HL-60/S4 treated with retinoic acid at 250 ng/mL for 4 days and 3 days (cell line): ENCODE measurements around the gene YAP1.
"Not testable (repeated sequence)": the region's sequence is repeated elsewhere in the genome, so short reads cannot be mapped to it uniquely, and the experiment has no call there.

Experiments
- in situ Hi-C: fragments of 300-500 bp; cut with MboI; formaldehyde crosslinking; loops from 2 replicates; pipeline ENCODE4 v1.7.0; 2022; ENCODE audit warnings: low sequenced_read_pairs

YAP1 gene

DNA sequence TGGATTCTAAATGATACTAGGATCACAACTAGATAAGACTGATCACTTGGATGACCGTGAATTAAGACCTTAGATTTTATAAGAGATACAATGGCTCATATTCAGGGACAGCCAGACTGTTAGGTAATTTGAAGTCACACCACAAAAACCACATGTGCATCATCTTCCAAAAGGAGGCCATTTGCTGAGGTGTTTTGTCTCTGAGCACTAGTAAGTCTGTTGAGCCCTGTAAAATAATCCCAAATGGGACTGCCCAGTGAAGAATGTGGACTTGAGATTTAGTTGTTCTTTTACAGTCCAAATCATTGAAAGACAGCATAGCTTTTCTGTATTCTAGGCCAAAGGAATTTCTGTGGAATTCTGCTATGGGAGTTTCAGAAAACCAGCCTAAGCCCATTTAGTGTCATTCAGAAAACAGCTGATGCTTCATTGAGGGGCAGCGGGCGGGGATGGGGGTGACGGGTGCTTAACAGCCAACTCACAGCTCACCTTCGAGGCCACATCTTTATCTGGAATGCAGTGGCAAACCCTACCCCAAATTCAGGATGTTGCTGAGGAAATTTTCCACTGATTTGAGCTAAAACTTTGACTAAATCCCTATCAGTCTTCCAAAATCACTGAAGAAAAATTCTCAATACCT, 127.0 kb downstream of the YAP1 start:
- in situ Hi-C loops, result no loop called here

DNA sequence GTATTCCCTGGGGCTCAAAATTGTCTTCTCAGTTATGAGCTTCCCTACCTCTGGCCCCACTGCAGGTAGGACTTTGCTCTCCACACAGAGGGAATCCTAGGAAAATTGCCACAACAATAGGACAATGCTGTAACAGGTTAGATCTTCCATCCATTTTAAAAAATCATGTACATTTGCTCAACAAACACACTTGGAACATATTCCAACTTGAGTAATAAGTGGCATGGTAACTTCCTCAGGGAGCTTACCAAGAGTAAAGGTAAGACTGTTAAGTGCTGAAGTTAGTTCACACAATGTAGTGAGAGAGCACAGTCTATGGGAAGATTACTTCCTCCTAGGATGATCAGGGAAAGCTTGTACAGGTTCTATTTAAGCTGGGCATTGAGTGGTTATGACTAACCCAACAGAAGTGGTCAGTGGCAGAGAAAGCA, 128.2 kb downstream of the YAP1 start:
- in situ Hi-C loops, result no loop called here

DNA sequence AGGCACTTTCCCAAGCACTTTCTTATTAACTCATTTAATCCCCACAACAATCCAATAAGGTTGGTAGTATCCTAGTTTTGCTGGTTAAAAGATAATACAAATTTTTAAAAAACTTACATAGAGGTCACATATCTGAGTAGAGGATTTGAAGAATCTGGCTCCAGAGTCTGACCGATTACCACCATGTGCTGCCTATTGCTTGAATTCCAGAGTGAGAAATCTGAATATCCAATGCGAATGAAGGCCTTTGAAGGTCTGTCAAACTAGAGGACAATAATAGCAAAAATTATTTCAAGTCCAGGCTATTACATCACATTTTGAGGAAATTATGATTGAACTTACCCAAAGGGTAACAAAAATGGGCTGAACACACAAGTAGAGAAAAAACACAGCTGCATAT, 129.2 kb downstream of the YAP1 start:
- in situ Hi-C loops, result no loop called here

DNA sequence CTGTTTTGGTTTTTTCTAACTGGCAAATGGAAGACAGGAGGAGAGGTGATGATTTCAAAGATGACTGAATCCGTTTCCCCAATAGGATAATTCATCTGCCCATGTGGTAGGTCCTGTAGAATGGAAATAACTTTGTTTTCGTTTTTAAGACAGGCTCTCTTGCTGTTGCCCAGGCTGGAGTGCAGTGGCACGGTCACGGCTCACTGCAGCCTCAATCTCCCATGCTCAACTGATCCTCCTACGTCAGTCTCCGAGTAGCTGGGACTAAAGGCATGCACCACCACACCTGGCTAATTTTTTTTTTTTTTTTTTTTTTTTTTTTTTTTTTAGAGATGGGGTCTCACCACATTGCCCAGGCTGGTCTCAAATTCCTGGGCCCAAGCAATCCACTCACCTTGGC, 129.7 kb downstream of the YAP1 start:
- in situ Hi-C loops, result no loop called here

DNA sequence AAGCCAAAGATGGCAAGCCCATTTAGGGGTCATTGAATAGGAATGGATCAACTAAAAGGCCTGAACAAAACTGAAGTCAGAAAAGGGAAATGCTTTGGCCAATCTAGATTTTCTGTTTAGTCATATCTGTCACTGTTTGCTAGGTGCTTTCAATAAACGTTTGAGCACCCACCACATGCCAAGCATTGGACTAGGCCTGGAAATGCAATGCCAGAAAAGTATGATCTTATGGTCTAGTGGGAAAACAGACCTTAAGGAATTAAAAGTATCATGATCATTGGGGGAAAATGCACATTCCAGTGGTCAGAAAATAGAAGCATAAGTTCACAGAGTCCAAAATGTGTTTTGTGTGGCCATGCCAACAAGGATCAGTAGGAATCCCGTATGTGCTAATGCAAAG, 130.3 kb downstream of the YAP1 start:
- in situ Hi-C loops, result no loop called here

DNA sequence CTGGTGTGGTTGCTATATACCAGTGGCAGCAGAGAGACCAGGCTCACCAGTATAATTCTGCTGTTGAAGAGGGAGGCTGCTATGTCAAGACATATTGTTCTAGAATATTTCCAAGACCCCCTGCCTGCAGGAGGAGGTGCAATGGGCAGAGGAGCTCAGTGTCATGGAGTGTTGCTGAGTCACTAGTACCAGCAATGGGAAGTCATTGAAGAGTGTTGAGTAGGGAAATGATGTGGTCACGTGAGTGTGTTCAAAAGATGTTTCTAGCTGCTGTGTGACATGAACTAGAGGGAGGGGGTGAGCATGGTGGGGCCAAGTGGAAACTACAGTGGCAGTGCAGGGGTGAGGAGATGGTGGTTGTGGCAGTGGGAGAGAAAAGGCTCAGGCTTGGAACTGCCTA, 130.8 kb downstream of the YAP1 start:
- in situ Hi-C loops, result no loop called here

DNA sequence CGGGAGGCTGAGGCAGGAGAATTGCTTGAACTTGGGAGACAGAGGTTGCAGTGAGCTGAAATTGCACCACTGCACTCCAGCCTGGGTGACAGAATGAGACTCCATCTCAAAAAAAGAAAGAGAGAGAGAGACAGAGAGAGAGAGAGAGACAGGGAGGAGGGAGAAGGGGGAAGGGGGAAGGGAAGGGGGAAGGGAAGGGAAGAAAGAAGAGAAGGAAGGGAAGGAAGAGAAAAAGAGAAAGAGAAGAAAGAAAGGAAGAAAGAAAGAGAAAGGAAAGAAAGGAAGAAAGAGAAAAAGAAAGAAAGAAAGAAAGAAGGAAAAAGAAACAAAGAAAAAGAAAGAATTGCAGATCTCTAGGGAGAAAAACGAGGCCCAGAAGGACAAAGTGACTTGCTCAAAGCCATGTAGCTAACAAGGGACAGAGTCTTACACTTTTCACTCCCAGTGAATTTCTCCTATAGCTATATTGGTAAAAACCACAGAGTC, 133.2 kb downstream of the YAP1 start:
- in situ Hi-C loops, result no loop called here

DNA sequence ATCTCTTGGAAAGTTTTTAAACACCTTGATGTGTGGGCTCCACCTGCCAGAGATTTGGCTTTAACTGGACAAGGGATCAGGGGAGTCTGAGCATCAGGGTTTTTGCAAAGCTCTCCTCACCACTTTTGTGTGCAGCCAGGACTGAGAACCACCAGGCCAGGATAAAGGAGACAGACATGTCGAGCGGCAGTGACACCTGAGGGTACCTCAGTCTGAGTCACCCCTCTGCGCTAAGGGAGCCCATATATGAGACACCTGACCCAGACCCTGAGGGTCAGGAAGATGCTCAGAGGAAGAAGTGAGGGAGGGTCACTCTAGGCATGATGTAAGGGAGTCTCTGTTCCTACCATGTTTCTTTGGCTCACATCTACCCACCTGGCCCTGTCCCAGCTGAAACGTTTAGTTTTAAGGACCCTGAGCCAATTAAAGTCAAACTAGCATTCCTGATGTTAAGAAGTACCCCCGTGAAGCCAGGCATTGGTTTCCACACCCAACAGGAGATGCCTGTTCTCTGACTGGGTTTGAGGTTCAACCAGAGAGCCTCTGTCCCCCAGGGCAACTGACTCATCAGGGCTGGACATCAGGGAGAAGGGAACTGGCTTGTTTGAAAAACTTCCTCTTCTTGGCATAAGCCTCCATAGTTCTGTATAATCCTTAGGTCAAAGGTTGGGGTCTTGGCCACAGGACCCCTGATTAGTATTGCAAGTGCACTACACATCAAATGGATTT, 134.6 kb downstream of the YAP1 start:
- in situ Hi-C loops, result no loop called here

DNA sequence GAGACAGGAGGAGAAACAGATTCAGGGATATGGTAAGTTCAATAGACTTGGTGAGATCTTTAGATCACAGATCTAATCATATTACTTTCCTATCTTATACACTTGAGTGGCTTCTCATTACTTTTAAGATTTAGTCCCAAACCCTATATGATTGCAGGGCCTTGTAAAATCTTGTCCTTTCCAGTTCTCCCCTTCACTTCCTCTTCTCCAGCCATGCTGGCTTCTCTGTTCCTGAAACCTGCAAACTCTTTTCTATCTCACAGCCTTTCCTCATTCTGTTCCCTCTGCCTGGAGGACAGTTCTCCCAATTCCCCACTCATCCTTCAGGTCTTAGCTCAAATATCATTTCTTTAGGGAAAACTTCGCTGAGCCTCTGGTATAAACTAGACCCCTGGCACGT, 141.2 kb downstream of the YAP1 start:
- in situ Hi-C loops, result no loop called here

DNA sequence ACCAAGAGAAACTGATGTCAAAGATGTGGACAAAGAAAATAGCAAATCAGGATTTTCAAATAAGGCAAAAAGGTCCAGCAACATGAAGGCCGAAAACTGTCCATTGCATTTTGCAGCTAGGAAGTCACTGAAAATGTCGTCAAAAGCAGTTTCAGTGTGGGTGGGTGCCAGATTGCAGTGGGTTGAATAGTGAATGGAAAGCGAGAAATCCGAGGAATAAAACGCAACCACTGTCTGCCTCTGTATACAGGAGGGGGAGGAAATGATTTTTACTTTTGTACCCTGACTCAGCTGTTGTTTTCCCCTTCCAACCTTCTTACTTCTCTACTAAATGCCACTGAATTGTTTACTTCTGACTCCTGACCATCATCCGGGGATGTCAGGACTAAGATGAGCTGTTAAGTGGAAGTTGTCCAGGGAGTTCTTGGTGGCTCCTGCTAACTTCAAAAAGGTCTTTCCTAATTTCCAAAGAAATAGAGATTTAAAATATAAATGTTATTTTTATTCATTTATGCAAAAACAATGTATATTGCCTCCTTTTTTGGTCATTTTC, 142.2 kb downstream of the YAP1 start:
- in situ Hi-C loops, result no loop called here

DNA sequence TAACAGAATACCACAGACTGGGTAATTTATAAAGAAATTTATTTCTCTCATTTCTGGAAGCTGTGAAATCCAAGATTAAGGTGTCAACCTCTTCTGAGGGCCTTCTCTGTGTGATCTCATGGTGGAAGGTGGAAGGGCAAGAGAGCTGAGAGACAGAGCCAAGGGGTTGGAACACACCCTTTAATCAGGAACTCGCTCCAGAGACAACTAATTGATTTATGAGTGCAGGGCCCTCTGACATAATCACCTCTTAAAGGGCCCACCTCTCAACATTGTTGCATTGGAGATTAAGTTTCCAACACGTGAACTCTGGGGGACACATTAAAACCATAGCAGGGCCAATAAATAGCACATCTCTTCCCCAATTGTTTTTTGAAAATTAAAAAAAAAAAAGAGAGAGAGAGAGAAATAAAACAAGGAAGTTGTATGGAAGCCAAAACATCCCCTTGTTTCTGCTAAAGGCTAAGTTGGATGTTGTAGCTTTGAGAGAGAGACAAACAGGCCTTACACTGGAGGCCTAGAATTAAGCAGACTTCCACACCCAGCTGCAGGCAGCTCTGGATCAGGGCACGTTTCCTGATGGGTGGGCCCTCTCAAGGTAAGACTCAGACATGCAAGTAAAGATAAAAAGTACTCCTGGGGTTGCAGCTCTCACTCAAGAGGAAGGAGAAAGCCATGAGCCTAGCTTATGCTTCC, 142.9 kb downstream of the YAP1 start:
- in situ Hi-C loops, result no loop called here

DNA sequence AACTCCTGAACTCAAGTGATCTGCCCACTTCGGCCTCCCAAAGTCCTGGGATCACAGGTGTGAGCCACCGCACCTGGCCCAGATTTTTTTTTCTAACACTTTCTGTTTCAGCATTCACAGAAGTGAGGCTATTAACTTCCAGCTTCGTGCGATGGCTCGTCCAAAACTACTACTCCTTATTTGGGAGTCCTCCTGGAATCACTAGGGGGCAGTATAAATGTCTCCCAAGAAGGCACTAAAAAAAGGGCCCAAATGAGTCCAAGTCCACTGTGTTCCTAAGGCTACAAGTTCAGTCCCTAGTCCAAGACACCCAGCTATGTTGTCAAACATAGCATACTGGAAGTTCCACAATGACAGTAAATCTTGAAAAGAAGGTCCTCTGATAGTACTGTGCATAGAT, 143.8 kb downstream of the YAP1 start:
- in situ Hi-C loops, result no loop called here

DNA sequence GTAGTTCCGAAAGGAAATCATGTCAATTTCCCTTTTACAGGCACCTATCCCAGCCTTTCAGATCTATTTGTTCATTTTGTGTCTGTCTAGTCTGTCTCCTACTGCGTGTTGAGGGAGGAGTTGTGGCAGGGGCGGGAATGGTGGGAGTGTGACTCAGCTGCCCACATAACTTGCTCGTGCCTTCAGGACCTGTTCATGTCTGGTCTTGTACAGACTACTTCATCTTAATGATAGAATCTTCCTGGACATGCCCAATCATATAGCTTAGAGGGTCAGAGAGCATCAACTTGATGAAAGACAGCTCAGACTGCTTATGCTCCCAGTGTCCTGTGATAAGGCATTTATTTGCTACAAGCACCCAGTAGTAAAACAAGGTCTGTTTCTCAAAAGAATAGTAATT, 146.0 kb downstream of the YAP1 start:
- in situ Hi-C loops, result no loop called here

DNA sequence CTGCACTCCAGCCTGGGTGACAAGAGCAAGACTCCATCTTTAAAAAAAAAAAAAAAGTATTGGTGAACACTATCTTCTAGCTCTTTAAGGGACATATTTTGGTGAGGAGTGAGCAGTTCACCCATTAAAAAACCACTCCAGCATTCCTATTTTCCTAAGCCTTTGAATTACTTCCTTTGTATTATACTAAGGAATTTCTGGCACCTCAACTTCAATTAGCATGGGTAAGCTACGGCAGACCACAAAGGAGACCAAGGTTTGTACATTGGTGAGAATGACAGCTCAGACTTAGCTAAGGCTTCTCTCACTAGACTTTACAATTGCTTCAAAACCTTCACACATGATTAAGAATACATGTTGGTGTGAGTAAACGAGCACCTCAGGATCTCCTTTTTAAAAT, 150.0 kb downstream of the YAP1 start:
- in situ Hi-C loops, result no loop called here

DNA sequence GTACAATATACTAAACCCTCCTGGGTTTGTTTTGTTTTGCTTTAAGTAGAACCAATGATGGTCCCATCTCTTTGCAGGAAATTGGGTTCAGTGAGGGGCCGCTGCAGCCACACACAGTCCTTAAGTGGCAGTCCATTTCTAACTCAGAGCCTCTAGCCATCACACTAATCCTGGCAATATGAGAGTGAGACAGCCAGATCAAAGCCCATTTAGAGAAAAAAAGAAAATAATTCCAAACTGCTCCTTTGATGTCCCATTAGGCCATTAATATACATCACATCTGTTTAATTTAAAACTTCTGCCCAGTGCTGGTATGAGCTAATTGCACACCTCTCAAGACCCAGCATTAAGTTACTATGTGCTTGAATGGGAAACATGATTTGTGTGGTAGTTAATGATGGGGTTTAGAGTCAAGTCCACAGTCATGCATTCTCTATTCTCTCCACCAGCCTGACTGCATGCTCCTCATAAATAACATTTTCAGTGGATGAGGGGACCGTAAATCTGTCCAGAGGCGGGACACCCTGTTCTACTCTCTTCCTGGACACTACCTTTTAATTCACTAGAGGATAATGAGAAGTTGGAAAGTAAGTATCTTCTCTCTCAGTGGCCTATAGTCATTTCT, 153.2 kb downstream of the YAP1 start:
- in situ Hi-C loops, result no loop called here

DNA sequence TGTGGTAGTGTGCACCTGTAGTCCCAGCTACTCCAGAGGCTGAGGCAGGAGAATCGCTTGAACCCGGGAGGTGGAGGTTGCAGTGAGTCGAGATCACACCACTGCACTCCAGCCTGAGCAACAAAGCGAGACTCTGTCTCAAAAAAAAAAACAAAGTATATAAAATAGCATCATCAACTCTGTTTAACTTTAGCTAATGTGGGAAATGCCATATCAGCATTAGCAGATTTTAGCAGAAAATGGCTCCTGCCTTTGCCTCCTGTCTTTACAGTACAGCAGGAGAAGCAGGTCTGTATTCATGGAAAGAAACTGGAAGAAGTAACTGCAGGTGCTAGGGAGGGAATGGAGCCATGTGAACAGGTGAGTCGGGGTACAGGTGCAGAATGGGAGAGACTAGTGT, 154.5 kb downstream of the YAP1 start:
- in situ Hi-C loops, result not testable (repeated sequence)

DNA sequence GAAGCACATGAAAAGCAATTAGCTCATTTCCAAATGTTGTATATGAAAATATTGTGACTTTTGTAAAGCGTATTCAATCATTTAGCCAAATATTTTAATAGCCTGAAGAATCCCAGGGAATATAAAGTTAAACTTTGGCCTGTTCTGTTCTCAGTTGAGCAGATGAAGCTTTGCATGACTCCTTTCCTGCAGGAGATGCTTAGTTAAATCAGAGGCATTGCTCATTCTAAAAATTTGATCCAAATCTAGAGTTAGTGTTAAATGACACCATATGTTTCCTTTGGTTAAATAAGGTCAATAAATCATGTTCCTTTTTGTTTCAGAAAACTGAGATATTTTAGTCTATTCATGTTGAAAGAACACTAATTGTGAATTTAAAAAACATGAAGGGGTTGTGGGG, 155.9 kb downstream of the YAP1 start:
- in situ Hi-C loops, result no loop called here

DNA sequence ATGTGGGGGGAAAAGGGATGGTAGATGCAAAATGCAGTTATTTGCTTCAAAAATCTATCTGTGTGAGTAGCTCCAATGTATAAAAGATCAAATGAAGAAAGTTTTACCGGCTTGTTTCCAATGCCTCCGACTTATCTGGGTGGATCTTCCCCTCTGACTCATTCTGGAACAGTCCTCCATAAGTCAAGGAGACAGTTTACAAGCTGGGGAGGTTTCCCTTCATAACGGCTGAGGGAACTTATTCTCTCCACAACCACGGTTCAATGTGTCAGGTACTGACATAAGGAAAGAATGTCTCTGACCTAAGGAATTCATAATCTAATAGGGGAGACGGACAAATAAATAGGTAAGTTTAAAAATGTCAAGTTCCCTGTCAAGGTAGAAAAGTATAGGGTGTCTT, 157.4 kb downstream of the YAP1 start:
- in situ Hi-C loops, result no loop called here

DNA sequence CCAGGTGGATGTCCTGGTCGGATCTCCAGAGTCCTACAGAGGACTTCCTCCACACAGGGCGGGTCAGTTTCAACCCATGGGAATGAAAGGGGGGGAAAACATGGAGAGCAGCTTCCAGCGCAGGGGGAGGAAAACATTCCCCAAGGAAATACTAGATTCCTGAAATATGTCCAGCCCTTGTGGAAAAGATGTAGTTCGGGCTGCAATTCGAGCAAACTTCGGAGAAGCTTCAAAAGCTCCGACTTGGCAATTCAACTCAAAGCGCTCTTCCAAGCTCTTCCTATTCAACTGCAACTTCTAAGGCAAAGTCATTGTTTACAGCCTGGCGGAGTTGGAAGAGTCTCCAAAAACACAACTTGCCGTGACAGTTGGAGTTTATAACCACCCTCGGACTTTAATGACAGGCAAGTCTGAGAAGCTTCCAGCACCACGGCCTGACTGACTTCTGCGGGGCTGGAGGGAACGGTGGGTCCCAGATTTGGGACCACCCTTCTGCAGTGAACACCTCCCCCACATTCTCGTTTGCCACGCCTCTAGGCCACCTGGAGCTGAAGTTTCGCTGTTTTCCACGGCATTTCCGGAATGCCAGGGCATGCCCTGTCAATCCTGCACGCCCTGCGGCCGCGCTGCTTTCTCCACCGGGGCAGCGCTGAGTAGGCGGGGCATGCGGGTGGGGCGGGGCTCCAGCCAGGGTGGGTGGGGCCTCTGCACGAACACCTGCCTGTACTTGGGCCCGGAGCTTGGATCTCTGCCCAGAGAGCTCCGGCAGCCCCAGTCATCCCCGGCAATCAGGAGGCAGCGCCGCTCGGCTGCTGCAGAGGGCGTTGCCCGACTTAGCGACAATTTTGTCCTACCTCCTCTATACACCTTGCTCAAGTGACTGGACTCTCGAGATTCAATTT, 158.1 kb downstream of the YAP1 start:
- in situ Hi-C loops, result no loop called here

DNA sequence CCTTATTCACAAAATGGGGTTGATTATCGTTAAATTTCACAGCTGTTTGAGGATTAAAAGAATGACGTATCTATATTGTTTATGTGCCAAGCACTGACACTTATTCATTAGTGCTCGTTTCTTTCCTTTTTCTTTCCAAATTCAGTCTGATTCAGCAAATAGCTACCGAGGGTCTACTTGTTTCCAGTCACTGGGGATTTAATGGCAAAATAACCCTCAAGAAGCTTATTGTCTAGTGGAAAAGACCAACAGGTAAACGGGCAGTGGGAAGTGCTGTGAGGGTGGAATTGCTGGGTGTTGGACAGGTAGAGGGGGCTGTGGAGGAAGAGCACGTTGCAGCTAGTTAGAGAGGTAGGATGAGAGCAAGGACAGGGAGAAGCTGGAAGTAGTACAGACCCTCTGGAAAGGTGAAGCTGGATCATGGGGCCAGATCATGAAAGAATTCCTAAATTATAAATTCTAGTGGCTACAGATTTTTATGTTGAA, 158.8 kb downstream of the YAP1 start:
- in situ Hi-C loops, result no loop called here
